Activated T-cell treated with anti-CD3 and anti-CD28 coated beads for 1 hour (primary cell): ENCODE measurements around the gene RYR2.
"Not testable (repeated sequence)": the region's sequence is repeated elsewhere in the genome, so short reads cannot be mapped to it uniquely, and the experiment has no call there.

Experiments used
- DNase-seq: peaks from one replicate; pipeline ENCODE4 v3.0.0-alpha.2; 2020; ENCODE audit warnings: low read depth

RYR2 gene

DNA sequence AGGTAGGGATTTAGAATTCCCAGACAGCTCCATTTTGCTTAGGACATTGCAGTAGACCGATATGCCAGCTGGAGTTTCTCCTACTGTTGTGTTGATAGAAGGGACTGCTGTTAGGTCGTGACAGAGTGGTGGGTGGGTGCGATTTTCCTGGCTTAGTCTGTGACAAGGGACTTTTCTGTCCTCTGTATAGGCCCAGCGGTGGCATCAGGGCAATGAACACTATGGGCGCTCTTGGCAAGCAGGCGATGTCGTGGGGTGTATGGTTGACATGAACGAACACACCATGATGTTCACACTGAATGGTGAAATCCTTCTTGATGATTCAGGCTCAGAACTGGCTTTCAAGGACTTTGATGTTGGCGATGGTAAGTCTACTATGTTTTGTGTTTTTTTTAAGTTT is 527.0 kb downstream of the RYR2 start:
- no peak for DNase-seq

DNA sequence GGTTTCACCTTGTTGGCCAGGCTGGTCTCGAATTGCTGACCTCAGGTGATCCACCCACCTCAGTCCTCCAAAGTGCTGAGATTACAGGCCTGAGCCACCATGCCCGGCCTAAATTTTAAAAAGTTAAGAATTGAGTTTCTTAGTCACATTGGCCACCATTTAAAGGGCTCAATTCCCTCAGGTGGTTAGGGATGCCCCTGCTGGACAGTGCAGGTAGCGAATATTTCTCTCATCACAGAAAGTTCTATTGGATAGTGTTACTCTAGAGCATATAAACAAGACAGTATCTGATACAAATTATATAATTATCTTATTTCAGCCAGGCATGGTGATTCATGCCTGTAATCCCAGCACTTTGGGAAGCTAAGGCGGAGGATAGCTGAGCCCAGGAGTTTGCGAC is 528.5 kb downstream of the RYR2 start:
- no peak for DNase-seq

DNA sequence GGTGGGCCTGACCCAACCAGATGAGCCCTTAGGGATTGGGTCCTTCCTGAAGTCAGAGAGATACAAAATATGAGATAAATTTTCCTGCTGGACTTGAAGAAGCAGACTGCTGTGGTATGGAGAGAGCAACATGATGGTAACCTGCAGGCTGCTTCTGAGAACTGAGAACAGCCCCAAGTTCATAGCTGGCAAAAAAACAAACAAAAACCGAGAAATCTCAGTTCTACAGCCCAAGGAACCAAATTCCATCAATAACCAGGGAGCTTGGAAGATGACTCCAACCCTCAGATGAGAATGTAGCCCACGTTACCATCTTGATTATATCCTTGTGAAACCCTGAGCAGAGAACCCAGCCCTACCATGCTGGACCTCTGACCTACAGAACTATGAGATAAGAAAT is 532.6 kb downstream of the RYR2 start:
- no peak for DNase-seq

DNA sequence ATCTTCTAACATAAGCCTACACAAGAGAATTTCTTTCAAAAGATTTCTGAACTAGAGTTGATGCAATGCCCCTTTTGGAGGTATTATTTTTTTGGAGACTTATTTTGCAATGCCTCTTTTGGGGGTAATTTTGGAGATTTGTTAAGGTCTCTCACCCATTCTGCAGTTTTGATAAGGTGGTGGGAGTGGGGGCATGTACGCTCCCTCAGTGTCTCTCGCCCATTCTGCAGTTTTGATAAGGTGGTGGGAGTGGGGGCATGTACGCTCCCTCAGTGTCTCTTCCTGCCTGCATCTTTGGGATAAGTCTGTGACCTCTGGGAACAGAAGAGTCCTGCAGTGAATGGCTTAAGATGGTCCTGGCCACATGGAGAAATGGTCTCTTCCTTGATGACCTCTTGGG is 536.6 kb downstream of the RYR2 start:
- no peak for DNase-seq

DNA sequence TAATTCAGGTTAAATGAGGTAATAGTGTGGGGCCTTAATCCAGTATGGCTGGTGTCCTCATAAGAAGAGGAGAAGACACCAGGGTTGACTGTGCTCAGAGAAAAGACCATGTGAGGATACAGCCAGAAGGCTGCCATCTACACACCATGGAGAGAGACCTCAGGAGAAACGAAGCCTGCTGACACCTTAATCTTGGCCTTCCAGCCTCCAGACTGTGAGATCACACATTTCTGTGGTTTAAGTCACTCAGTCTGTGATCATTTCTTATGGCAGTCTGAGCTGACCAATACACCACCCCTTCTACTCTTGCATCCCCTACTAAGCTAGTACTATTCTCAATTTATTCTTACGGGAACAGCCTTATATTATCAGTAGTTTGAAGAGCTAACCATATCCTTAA is 538.7 kb downstream of the RYR2 start:
- DNase-seq, result no peak

DNA sequence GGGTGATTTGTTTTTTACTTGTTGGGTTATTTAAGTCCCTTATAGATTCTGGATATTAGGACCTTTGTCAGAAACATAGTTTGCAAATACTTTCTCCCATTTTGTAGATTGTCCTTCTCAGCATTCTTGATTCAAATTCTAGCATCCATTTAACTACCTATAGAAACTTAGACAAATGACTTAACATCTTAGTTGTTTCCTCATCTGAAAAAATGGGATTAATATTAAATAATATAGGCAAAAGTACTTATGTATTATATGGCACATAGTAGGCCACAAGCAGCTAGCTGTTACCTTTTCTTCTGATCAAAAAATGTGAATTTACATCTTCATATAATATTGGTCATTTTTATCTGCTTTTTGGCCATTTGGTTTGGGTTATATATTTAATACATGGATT is 541.3 kb downstream of the RYR2 start:
- no peak for DNase-seq

DNA sequence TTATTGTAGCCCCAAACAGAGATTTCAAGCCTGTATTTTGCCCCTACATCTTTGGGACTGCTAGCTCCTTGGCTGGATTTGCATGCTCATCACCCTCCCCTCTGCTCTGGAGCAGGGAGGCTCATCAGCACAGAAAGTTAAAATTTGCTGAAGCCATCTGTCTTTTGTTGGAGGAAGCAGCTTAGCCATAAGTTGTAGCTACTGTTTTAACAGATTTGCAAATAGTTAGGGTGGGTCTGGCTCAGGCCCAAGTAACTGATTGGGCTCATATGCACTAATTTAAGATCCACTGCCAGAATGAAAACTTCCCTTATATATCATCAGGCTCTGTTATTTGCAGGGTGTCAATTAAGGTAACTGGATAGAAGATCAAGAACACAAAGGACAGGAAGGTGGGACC is 541.8 kb downstream of the RYR2 start:
- no peak for DNase-seq

DNA sequence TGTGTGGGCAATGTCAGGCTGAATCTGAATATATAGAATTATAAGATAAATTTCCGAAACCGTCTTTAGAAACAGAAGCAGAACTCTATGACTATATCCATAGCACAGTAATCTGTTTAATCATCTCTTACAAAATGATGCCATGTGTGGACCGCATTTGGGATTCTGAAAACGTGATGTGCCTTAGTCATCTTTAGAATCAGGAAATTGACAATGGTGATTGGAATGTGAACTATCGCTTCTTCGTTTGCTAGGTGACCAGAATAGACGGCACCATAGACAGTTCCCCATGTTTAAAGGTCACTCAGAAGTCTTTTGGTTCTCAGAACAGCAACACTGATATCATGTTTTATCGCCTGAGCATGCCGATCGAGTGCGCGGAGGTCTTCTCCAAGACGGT is 548.4 kb downstream of the RYR2 start:
- no peak for DNase-seq

DNA sequence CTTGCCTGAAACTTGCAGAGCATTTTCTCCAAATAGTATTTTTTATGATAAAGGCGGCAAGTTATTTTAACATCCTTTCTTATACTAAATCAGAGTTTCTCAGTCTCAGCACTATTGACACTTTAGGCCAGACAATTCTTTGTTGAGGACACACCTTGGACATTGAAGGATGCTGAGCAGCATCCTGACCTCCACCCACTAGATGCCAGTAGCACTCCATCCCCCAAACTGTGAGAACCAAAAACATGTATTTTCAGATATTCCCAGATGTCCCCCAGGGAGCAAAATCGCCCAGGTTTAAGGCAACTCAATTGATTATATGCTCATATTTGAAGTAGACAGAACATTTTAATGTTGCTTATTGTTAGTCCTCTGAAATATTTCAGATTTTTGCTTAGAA is 549.4 kb downstream of the RYR2 start:
- DNase-seq, result no peak

DNA sequence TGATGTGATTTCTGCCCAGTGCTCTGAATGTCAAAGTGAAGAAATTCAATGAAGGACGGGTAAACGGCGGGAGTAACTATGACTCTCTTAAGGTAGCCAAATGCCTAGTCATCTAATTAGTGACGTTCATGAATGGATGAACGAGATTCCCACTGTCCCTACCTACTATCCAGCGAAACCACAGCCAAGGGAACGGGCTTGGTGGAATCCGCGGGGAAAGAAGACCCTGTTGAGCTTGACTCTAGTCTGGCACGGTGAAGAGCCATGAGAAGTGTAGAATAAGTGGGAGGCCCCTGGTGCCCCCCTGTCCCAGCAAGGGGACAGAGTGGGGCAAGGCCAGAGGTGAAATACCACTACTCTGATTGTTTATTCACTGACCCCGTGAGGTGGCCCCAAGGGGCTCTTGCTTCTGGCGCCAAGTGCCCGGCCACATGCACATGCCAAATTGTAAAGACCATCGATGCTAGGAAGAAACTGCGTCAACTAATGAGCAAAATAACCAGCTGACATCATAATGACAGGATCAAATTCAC is 561.1 kb downstream of the RYR2 start:
- not testable (repeated sequence) for DNase-seq

DNA sequence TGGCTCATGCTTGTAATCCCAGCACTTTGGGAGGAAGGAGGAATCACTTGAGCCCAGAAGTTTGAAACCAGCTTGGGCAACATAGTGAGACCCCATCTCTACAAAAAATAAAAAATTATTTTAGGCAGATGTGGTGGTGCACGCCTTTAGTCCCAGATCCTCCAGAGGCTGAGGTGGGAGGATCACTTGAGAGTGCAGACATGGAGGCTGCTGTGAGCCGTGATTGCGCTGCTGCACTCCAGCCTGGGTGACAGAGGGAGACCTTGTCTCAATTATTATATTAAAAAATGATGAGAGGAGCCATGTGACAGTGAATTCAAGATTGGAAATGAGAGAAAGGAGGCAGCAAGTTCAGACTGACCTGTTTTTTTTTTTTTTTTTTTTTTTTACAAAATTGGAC is 566.4 kb downstream of the RYR2 start:
- no peak for DNase-seq

DNA sequence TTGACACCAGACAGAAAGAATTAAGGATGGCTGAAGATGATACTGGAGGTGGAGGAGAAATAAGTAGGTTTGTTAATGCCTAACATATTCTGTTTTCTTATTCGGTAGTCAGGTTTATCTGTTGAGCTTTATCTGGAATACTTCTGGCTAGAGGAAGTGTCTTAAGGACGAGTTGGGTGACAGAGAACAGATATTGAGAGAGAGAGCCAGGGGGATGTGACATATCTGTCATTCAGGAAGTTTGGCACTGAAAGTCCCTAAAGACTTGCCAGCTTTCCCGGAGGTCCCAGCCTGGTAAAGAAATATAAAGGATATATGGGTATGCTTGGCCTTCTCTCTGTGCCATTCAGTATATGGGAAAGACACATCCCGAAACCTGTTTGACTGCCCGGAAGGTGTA is 568.2 kb downstream of the RYR2 start:
- no peak for DNase-seq

DNA sequence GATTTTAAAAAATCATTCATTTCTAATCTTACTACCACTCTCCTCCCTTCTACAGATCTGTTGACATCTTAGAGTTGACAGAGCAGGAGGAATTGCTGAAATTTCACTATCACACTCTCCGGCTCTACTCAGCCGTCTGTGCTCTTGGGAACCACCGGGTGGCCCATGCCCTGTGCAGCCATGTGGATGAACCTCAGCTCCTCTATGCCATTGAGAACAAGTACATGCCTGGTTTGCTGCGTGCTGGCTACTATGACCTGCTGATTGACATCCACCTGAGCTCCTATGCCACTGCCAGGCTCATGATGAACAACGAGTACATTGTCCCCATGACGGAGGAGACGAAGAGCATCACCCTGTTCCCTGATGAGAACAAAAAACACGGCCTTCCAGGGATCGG is 572.0 kb downstream of the RYR2 start:
- no peak for DNase-seq

DNA sequence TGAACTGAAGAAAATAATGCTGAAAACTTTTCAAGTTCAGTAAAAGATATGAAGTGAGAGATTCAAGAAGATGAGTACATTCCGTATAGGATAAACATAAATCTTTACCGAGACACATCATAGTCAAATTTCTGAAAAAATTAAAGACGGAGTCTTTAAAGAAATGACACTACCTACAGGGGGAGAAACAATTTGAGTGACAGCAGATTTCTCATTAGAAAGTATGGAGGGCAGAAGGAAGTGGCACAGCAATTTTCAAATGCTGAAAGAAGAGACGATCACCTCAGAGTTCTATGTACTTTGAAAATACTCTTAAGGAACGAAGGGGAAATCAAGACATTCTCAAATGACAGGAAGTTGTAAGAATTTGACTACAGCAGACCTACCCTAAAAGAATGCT is 577.6 kb downstream of the RYR2 start:
- no peak for DNase-seq

DNA sequence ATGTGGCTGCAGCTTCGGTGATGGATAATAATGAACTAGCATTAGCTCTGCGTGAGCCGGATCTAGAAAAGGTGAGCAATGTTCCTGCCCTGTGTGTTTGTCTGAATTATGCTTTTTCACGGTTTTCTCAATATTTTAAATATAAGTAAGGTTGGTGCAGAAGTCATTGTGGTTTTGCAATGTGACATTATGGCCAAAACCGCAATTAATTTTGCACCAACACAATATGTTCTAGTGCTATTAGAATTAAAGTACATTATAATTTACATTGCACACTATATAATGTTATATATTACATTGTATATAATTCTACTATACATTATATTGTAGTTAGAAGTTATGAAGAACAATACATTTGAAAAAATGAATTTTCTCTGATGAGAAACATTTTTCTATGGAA is 592.9 kb downstream of the RYR2 start:
- DNase-seq, result no peak

DNA sequence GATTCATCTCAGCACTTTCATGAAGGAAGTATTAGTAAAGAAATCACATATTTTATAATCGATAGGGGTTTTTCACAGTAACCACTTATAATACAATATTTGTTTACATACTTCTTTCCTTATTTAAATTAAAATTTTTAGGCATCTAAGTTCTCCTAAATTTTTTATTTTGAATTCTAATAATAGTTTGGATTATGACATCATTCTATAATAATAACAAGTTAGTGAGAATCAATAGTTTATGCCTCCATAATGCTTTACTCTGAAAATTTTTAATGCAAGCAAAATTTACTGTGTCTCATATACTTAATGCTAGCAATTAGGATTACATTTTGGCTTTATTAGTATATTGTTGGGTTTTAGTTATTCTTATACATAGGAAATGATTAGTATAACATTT is 596.6 kb downstream of the RYR2 start:
- no peak for DNase-seq

DNA sequence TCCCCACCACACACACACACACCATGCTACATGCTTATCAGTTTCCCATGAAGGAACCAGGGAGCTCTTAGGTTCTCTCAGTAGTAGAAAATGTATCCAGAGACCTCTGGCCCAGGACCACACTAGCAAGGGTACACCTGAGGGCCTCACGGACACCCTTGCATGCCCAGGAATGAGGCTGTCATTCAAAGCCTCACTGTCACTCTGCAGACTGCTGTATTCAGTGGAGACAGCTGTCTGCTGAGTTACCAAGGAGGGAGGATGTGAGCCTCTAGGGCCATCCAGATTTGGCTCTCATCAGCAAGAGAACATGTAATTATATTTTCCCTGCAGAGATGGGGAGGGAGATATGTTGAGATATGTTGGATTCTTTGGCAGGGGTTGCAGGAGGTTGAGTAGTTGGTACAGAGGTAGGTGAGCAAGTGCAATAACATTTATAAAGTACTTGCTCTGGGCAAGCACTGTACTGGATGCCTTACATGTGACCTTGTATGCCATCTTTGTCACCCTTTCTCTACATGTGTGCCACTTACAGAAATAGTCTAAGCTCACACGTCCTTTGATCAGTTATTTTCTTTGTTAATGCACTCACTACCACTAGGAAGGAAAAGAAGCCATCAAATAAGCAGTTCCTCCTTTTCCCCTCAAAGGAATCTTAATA is 598.2 kb downstream of the RYR2 start:
- DNase-seq, result no peak

DNA sequence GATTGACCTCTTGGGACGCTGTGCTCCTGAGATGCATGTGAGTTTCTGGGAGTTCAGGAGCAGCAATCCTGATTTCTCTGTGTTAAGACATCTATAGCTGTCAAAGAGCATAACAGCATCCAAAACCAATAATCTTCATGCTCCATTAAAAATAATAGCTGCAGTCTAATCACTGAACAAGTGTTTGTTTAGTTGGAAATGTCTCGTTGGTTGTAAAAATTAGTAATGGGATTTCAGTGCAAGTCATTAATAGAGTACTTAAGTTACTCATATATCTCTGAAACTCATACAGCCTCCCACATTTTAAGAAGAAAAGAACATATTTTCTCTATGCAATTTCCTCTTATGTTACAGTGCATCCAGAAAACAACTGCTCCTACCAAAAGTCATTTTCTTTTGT is 599.0 kb downstream of the RYR2 start:
- DNase-seq, result no peak

DNA sequence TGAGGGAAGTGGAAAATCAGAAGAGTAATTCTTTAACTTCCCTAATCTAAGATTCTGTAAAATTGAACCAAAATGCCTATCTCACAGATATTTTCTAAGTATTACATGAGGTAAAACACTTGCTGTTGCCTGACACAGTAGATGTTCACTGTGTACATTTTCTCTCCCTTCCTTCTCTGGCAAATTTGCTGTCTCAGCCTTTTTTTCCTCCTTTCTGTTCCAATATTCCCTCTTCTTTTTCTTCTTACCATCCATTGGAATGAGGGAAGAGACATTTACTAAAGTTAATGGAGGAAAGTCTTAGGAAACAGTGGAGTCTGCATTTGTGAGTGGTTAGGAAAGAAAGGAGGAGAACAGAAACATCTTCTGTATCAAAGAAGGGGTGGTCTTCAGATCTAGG is 608.8 kb downstream of the RYR2 start:
- DNase-seq, result no peak

DNA sequence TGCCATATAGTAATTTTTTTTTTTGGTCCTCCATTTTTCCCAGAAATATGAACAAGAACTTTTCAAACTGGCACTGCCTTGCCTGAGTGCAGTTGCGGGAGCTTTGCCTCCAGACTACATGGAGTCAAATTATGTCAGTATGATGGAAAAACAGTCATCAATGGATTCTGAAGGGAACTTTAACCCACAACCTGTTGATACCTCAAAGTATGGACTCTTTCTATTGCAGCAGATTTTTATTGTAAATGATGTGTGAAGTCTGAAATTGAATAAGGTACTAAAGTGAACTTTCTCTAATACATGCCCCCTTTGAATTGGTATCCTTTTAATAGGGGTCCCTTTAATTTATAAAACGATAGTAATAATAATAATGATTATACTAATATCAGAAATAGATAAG is 613.8 kb downstream of the RYR2 start:
- no peak for DNase-seq

DNA sequence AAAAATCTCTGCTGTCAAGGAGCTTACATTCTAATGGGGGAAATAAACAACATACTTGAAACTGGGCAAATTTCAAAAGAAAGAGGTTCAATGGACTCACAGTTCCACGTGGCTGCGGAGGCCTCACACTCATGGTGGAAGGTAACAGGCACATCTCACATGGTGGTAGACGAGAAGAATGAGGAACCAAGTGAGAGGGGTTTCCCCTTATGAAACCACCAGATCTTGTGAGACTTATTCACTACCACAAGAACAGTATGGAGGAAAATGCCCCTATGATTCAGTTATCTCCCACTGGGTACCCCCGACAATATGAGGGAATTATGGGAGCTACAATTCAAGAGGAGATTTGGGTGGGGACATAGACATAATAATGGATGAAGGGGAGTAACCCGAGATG is 622.4 kb downstream of the RYR2 start:
- DNase-seq, result no peak

DNA sequence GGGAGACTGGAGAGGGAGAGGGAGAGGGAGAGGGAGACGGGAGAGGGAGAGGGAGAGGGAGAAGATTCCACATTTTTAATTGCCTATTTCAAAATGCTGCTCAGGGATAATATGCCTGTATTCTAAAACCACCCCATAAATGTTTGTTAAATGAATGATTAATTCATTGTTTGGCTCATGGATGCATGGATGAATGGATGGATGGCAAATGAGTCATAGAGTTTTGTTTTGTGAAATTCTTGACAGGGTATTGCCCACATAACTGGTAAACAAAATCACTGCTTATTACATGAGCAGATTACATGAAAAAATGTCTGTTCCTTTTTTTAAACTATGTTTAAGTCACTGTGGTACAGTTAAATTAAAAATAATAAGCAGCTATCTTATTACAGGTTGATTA is 628.3 kb downstream of the RYR2 start:
- no peak for DNase-seq

DNA sequence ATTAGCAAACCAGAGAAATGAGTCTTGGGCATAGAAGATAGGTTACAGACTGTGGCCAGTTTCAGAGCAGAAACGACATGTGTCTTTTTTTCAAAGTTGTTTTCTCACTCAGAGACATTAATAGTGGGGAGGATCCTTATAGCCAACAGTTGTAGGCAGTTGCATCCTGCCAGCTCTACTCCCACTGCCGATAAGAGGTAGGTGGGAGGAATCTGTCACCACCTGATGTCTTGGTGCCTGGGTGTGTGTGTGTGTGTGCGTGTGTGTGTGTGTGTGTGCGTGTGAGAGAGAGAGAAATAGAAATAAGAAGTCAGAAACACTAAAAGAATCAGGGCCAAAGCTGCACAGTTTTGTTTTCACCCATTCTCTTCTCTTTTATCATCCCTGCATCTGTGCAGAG is 629.3 kb downstream of the RYR2 start:
- DNase-seq, result no peak

DNA sequence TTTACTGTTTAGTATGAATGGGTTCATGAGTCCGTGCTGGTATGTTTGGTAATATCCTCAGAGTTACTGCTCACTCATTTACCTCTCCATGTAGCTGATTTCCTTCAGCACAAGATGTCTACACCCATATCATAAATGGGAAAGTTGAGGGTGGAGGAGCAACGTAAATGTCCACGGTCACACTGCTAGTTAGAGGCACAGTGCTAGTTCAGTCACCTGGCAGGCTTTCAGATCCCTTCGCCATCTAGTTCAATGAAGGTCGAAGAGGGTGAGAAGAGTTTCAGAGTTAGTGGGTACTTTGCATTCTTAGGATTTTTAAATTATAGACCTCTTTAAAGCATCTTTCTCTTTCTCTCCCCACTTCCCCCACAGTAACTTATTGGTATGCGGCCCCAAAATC is 630.0 kb downstream of the RYR2 start:
- no peak for DNase-seq

DNA sequence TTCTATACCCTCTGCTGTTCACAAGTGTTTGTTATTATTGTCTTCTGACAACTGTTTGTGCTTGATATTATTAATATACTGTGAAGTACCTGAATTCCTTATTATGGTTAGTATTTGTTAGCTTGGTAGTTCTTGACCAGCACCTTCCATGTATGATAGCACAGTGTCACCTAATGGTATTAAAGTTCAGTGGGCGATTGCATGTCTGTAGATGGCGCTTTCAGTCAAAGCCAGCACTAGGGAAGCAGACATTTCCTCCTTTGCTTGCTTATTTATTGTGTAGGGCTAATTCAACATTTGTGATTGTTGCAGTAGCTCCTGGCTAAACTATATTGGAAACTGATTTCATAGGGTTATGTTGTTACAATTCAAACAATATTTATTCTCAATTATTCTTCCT is 630.8 kb downstream of the RYR2 start:
- DNase-seq, result no peak
